Endometrial microvascular endothelial cells (primary cell): ENCODE measurements around the gene CAMK4. TPM values are rescaled to one million over a fixed set of nuclear protein-coding genes. Genes with fewer than 3 reads are reported as not detected.

Source experiments
- total RNA-seq: library from RNA; depleted of rRNA; stranded (reverse); fragments of >200 nt; gene quantifications from one replicate; pipeline ENCODE4 v1.2.3, GENCODE V29; 2015; ENCODE audit errors: inconsistent ontology term

CAMK4 gene
- total RNA-seq, 1 donor from 2014 or later = 0.19 TPM

Other genes starting within 250 kb of the CAMK4 start
- gene TSLP, start 152.7 kb upstream of the CAMK4 start, total RNA-seq = 0.19 TPM
- 43.3 TPM for gene WDR36, start 132.0 kb upstream of the CAMK4 start, total RNA-seq